K562 (cell line): ENCODE results near the gene DARS1. TPM values are rescaled to one million over a fixed set of nuclear protein-coding genes. Genes with fewer than 3 reads are reported as not detected.

Experiments
- ARID2 ChIP-seq: fragments of 450-650 bp; IDR thresholded peaks from 2 replicates; pipeline ENCODE4 v1.6.1; 2017; ENCODE audit warnings: antibody characterized with exemption, mild to moderate bottlenecking
- BDP1 ChIP-seq: IDR thresholded peaks from 3 replicates; pipeline ENCODE4 v1.6.1; 2011; ENCODE audit not compliant: insufficient read length, insufficient read depth
- CBFA2T2 ChIP-seq: fragments of 450-650 bp; conservative IDR thresholded peaks from 2 replicates; pipeline ENCODE4 v1.6.1; 2017; ENCODE audit warnings: mild to moderate bottlenecking
- CBX5 ChIP-seq: IDR thresholded peaks from 2 replicates; pipeline ENCODE4 v1.6.1; 2014; ENCODE audit warnings: low read depth, borderline replicate concordance
- E2F6 ChIP-seq, 2 experiments: IDR thresholded peaks; 2 replicates each; pipeline ENCODE4 v1.6.1; 2011; ENCODE audit warnings: borderline replicate concordance in 1 of 2, control low read depth in 1 of 2, low read depth in 1 of 2, low read length in 1 of 2, mild to moderate bottlenecking in 1 of 2, mixed read lengths in 1 of 2, moderate library complexity in 1 of 2; ENCODE audit not compliant: insufficient read depth in 1 of 2, insufficient read length in 1 of 2, poor library complexity in 1 of 2, severe bottlenecking in 1 of 2; ENCODE audit errors: extremely low read depth in 1 of 2
- ELK3 ChIP-seq: fragments of 450-650 bp; formaldehyde crosslinking; IDR thresholded peaks from 2 replicates; pipeline ENCODE4 v1.4.0; 2020; ENCODE audit warnings: mild to moderate bottlenecking
- EP300 ChIP-seq: IDR thresholded peaks from 2 replicates; pipeline ENCODE4 v1.6.1; 2012; ENCODE audit warnings: low read length, improper control_type of control experiment
- GABPA ChIP-seq: fragments of 200-800 bp; sonication (Bioruptor generic); conservative IDR thresholded peaks from 2 replicates; pipeline ENCODE4 v1.6.1; 2016; ENCODE audit warnings: low read depth, missing genetic modification characterization, missing compliant biosample characterization
- MAZ ChIP-seq, 2 experiments: fragments of 450-650 bp in 1 of 2; sonication (generic) in 1 of 2; formaldehyde crosslinking; IDR thresholded peaks in 1 of 2; conservative IDR thresholded peaks in 1 of 2; 2 replicates each; pipeline versions ENCODE4 v1.4.0 to v1.5.0; 2020; ENCODE audit warnings: mild to moderate bottlenecking in 1 of 2, missing genetic modification reagents in 1 of 2
- NR4A1 ChIP-seq, 2 experiments: fragments of 250-450 bp in 1 of 2; fragments of 450-650 bp in 1 of 2; sonication (Bioruptor Pico) in 1 of 2; IDR thresholded peaks; 2 replicates each; pipeline versions ENCODE4 v1.4.0 to v1.6.1; 2016 to 2020; ENCODE audit warnings: mild to moderate bottlenecking in 2 of 2, missing compliant biosample characterization in 1 of 2, missing genetic modification characterization in 1 of 2, moderate library complexity in 1 of 2
- NRF1 ChIP-seq, 2 experiments: fragments of 450-650 bp; IDR thresholded peaks in 1 of 2; conservative IDR thresholded peaks in 1 of 2; 2 replicates each; pipeline ENCODE4 v1.6.1; 2014; ENCODE audit warnings: mild to moderate bottlenecking in 2 of 2
- PYGO2 ChIP-seq: fragments of 450-650 bp; IDR thresholded peaks from 2 replicates; pipeline ENCODE4 v1.6.1; 2016; ENCODE audit warnings: mild to moderate bottlenecking, missing genetic modification characterization, moderate library complexity, missing compliant biosample characterization
- SIN3B ChIP-seq: fragments of 450-650 bp; IDR thresholded peaks from 2 replicates; pipeline ENCODE4 v1.6.1; 2017; ENCODE audit warnings: low read depth, mild to moderate bottlenecking, moderate library complexity
- SMAD3 ChIP-seq: fragments of 450-650 bp; formaldehyde crosslinking; conservative IDR thresholded peaks from 2 replicates; pipeline ENCODE4 v1.4.0; 2020; ENCODE audit warnings: mild to moderate bottlenecking
- TAF7 ChIP-seq: fragments of 450-650 bp; IDR thresholded peaks from 2 replicates; pipeline ENCODE4 v1.6.1; 2016; ENCODE audit warnings: missing genetic modification characterization, missing compliant biosample characterization
- TAF9B ChIP-seq: fragments of 450-650 bp; IDR thresholded peaks from 2 replicates; pipeline ENCODE4 v1.6.1; 2018; ENCODE audit warnings: mild to moderate bottlenecking; ENCODE audit not compliant: partially characterized antibody
- TAL1 ChIP-seq: fragments of 450-650 bp; IDR thresholded peaks from 2 replicates; pipeline ENCODE4 v1.6.1; 2016; ENCODE audit warnings: mild to moderate bottlenecking
- UBTF ChIP-seq, 2 experiments: IDR thresholded peaks; 2 replicates each; pipeline ENCODE4 v1.6.1; 2012; ENCODE audit warnings: improper control_type of control experiment in 2 of 2, low read depth in 2 of 2, low read length in 2 of 2, borderline replicate concordance in 1 of 2
- ZNF175 ChIP-seq: fragments of 200-800 bp; sonication (Bioruptor generic); IDR thresholded peaks from 2 replicates; pipeline ENCODE4 v1.6.1; 2016; ENCODE audit warnings: low read depth, mild to moderate bottlenecking, missing genetic modification characterization, missing compliant biosample characterization
- ZNF253 ChIP-seq: fragments of 250-450 bp; sonication (Bioruptor Pico); conservative IDR thresholded peaks from 2 replicates; pipeline ENCODE4 v1.6.1; 2021; ENCODE audit warnings: mild to moderate bottlenecking
- ZNF324 ChIP-seq: fragments of 250-450 bp; sonication (Bioruptor Pico); IDR thresholded peaks from 2 replicates; pipeline ENCODE4 v1.4.0; 2020; ENCODE audit warnings: mild to moderate bottlenecking
- polyA plus RNA-seq, 8 experiments: library from polyadenylated mRNA; depleted of rRNA in 4 of 8; stranded (reverse) in 5 of 8; unstranded in 3 of 8; fragments of >200 nt; fragmentation: Nextera tagmentation in 2 of 8; fragmentation: Illumina TruSeq in 1 of 8; extraction: Ambion mirVana in 2 of 8; extraction: Trizol in 1 of 8; gene quantifications; 2 replicates each; pipeline versions ENCODE4 v1.2.1 to v1.2.3, GENCODE V29; 2011 to 2014; ENCODE audit warnings: inconsistent platforms in 1 of 8, missing spikeins in 1 of 8
- total RNA-seq, 7 experiments: library from RNA; depleted of rRNA in 6 of 7; stranded (reverse); fragments of >200 nt in 6 of 7; fragmentation: Illumina TruSeq in 2 of 7; extraction: Trizol in 2 of 7; gene quantifications; 2 replicates each; pipeline versions ENCODE4 v1.2.1 to v1.2.3, GENCODE V29; 2011 to 2021; ENCODE audit warnings: low replicate concordance in 1 of 7

The DARS1 gene
- total and polyA plus RNA-seq, 9 of the 15 experiments (the other 6 are each of a cell fraction or from before 2014, with no cell fraction given) = 91.5 to 239 (median 98.0) TPM

- TF ChIP-seq TAF7 (tag) = peak; percentile 84
- peak; percentile 65; the same call in 1 of the 2 replicates for TF ChIP-seq SIN3B
- no peak for TF ChIP-seq TAL1
- no peak for TF ChIP-seq ARID2
- no peak; the same call in 1 of the 2 replicates for TF ChIP-seq ZNF175 (CRISPR knock-in tag)
- peak; percentile 86 to 88 for TF ChIP-seq NRF1 (conservative IDR thresholded peaks at IDR 0.05 in 1 of 2, IDR thresholded peaks at IDR 0.05 in 1 of 2)
- no peak for TF ChIP-seq UBTF (IDR thresholded peaks at IDR 0.05; ENCODE audit: borderline replicate concordance in 1 of 2, low read depth in 2 of 2, low read length in 2 of 2)
- no peak for TF ChIP-seq CBX5
- peak; percentile 73 to 83; a peak in 2 of 4 replicates for TF ChIP-seq MAZ (CRISPR knock-in tag; conservative IDR thresholded peaks at IDR 0.05 in 1 of 2, IDR thresholded peaks at IDR 0.05 in 1 of 2)
- TF ChIP-seq TAF9B = peak; percentile 75
- TF ChIP-seq BDP1 = no peak
- TF ChIP-seq PYGO2 (tag) = no peak
- peak in 1 of 2 experiments; percentile 63 for TF ChIP-seq E2F6 (IDR thresholded peaks at IDR 0.05; ENCODE audit: borderline replicate concordance in 1 of 2, extremely low read depth in 1 of 2, insufficient read depth in 1 of 2, insufficient read length in 1 of 2, low read depth in 1 of 2, low read length in 1 of 2, poor library complexity in 1 of 2, severe bottlenecking in 1 of 2)
- no peak for TF ChIP-seq NR4A1 (CRISPR knock-in tag; IDR thresholded peaks at IDR 0.05)
- TF ChIP-seq NR4A1 (tag; IDR thresholded peaks at IDR 0.05) = no peak; the same call in 1 of the 2 replicates
- no peak for TF ChIP-seq ZNF324 (CRISPR knock-in tag)
- TF ChIP-seq CBFA2T2 = no peak
- TF ChIP-seq EP300 = 0 out of 2 replicates have a peak, but pooled peaks have one; percentile 3
- TF ChIP-seq ELK3 = no peak
- TF ChIP-seq SMAD3 (CRISPR knock-in tag) = no peak
- peak; percentile 91 for TF ChIP-seq GABPA (tag)
- no peak for TF ChIP-seq ZNF253 (CRISPR knock-in tag)
Observed at GRCh38 chr2:135985018-135985825, at the start of gene DARS1 (continued).
